Mucosa of descending colon (tissue), 3 donors: ENCODE results near the gene A2M. TPM values are rescaled to one million over a fixed set of nuclear protein-coding genes. Genes with fewer than 3 reads are reported as not detected.

Experiments used
- ATAC-seq: fragments of 200-7000 bp; cut with Tn5 transposase; one replicate; pipeline ENCODE4 v1.9.1; 2020; ENCODE audit warnings: mild to moderate bottlenecking, moderate library complexity
- DNase-seq, 3 donors: peaks; one replicate each; pipeline ENCODE4 v3.0.0-alpha.2; 2020
- H3K36me3 ChIP-seq: fragments of 200-600 bp; one replicate; pipeline ENCODE4 v1.8.0; 2021; ENCODE audit warnings: low read depth, mild to moderate bottlenecking
- H3K4me1 ChIP-seq: fragments of 200-600 bp; one replicate; pipeline ENCODE4 v1.8.0; 2021; ENCODE audit warnings: low read depth, mild to moderate bottlenecking
- H3K4me3 ChIP-seq: fragments of 200-600 bp; one replicate; pipeline ENCODE4 v1.8.0; 2021; ENCODE audit warnings: mild to moderate bottlenecking
- H3K9me3 ChIP-seq: fragments of 200-600 bp; one replicate; pipeline ENCODE4 v1.8.0; 2021; ENCODE audit warnings: mild to moderate bottlenecking
- intact Hi-C, 2 donors: fragments of 100-400 bp; cut with DNase I in 1 of 2; cut with micrococcal nuclease in 1 of 2; formaldehyde crosslinking; loops; one replicate each; pipeline versions ENCODE4 v1.11.0 to v1.11.1; 2022; cut with DNase I, micrococcal nuclease
- total RNA-seq, 3 donors: library from RNA; stranded (reverse); fragmentation: NEBNext Ultra II Directional in 2 of 3; extraction: Animal tissue kit (Norgen Biotek cat#: 25700) in 2 of 3; gene quantifications; one replicate each; pipeline versions ENCODE4 v1.2.1 to v1.2.4, GENCODE V29; 2021 to 2023
- TF ChIP-seq, protein P1 (sequence below): fragments of 200-600 bp; IDR thresholded peaks from one replicate; pipeline ENCODE4 v1.8.0; 2022; ENCODE audit warnings: antibody characterized with exemption, mild to moderate bottlenecking
- donor health status: DM: no; HTN: no; CAD: no; lungs with moderate emphysema.
- donor health status: DM: no; HTN: no; CAD: no.
- donor health status: DM: no; HTN: yes; CAD: no.

Gene A2M
- total RNA-seq, 3 donors from 2014 or later: 83.5 to 223 (median 165) TPM

DNA sequence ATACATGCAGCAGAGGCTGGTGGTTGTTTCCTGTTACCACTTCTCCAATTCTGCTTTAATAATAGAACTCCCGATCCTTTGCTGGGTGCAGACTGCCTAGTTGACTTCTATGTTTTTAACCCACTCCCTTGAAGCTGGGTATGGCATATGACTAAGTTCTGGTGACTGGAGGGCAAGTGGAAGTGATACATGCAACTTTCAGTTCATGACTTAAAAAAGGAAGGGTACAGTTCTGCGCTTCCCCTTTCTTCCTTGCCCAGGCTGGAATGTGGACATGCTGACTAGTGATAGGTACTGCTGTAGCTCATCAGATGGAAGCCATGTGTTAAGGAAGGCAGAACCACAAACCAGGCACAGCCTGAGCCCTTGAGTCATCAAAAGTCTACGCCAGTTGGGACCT, 2.4 kb upstream of the A2M start:
- Histone ChIP-seq H3K36me3 (no peaks in the 10 kb centered on the region), H3K4me1 (no peaks in the 10 kb centered on the region), H3K9me3 (no peaks in the 10 kb centered on the region), H3K4me3 (no peak overlapping the region)
- TF ChIP-seq, protein P1, sequence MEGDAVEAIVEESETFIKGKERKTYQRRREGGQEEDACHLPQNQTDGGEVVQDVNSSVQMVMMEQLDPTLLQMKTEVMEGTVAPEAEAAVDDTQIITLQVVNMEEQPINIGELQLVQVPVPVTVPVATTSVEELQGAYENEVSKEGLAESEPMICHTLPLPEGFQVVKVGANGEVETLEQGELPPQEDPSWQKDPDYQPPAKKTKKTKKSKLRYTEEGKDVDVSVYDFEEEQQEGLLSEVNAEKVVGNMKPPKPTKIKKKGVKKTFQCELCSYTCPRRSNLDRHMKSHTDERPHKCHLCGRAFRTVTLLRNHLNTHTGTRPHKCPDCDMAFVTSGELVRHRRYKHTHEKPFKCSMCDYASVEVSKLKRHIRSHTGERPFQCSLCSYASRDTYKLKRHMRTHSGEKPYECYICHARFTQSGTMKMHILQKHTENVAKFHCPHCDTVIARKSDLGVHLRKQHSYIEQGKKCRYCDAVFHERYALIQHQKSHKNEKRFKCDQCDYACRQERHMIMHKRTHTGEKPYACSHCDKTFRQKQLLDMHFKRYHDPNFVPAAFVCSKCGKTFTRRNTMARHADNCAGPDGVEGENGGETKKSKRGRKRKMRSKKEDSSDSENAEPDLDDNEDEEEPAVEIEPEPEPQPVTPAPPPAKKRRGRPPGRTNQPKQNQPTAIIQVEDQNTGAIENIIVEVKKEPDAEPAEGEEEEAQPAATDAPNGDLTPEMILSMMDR: no peak
- no peak for DNase-seq
- ATAC-seq: peak; percentile 64
- intact Hi-C loops: no loop called here

DNA sequence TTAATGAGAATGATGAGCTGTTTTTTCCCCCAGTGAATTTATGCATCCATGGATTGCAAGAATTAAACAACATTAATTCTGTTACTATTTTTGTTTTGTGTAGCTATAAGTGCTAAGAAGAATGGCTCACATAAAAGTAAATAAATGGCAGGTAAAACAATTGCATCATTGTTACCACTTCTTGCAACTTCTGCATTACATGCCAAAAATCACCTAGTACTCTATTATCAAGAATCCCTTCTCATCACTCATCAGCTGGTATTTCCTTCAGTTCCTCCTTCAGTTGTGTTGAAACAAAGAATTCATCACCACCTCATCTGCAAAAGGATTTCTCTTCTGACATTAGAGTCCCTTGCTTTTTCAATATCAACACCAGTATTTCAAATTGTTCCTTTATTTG, 773 bp downstream of the A2M start:
- Histone ChIP-seq H3K9me3 (no peaks in the 10 kb centered on the region), H3K4me3 (no peak overlapping the region), H3K4me1 (no peaks in the 10 kb centered on the region), H3K36me3 (no peaks in the 10 kb centered on the region)
- intact Hi-C loops: no loop called here
- TF ChIP-seq, protein P1: no peak
- no peak for ATAC-seq
- DNase-seq: no peak

DNA sequence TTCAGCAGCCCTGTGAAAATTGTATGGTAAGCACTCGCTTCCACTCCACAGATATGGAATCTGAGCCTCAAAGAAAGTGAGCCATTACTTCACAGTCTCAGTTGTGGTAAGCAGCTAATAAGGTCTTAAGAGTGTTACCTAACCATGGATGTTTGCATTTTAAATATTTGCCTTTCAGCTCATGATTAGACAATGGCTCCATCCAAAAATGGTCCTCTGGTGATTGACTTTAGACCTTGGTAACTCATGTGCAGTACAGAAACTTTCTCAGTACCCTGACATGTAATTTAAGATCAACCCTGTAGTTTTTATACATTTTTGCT, 1.8 kb downstream of the A2M start:
- ATAC-seq (no peak), DNase-seq (no peak)
- H3K36me3 ChIP-seq: no peaks in the 10 kb centered on the region
- intact Hi-C loops: no loop called here
- no peaks in the 10 kb centered on the region for H3K4me1 ChIP-seq
- H3K4me3 ChIP-seq: no peak overlapping the region
- TF ChIP-seq, protein P1: no peak
- H3K9me3 ChIP-seq: no peaks in the 10 kb centered on the region

DNA sequence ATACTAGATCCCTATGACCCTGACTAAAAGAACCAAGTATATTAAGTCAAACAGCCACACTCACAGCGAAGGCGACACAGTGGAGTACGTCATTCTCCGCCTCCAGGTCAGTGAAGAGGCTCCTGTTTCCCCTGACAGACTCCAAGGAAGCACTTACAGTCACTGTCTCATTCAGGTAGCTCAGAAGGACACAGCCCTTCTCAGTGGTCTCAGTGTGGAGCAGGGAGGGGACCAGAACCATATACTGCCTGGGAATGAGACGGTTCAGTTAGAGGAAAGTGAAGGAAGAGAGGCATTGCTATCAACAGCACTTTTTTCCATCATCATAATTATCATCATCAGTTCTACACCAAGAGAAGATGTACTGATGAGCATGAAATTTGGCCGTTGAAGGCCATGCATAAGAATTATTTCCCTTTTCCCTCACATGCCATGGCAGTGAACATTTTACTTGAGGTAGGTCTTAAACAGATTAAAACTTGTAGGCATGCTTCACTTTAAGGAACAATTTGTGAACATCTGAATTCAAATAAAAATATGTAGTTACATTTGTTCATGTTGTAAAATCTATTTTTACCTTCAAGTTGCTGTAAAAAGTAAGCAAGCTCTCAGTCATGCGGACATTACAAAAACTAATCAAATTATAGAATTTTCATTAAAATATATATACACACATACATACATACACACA, 2.3 kb downstream of the A2M start:
- ATAC-seq (no peak), DNase-seq (no peak)
- Histone ChIP-seq H3K9me3 (no peaks in the 10 kb centered on the region), H3K4me1 (no peaks in the 10 kb centered on the region), H3K4me3 (no peak overlapping the region), H3K36me3 (no peaks in the 10 kb centered on the region)
- intact Hi-C loops: no loop called here
- TF ChIP-seq, protein P1: no peak

DNA sequence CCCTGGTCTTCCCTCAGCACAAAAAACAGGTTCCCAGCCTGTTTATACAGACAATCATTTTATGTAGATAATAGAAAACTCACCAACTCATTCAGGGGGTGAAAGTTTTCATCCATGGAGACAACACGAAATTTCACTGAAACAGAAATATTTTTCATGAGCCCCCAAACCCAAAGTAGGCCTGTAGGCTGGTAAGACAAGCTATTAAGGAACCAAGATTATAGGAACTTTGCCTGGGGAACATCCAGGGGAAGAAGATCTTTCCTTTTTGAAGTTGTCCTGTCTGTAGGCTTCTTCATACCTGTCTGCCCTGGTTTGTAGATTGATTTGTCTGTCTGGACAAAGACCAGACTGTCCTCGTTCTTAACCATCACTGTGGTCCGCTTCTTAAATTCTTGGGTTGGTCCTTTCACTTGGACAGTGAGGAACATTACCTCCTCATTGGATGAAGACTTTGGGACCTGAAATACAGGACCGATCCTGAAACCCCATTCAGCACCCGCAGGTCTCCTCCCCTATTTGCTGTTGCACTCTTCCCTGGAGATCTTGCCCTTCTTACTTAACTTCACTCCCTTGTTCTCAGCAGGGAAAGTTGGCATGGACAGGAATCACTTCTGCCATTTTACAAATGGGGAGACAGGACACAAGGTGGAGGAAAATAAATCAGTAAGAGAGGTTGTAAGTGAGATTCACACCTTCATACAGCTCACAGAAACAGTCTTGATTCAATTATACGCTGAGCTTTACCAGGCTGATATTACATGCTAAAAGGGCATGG, 3.5 kb downstream of the A2M start:
- intact Hi-C loops: no loop called here

More for the DNA sequence above, 3.5 kb downstream of the A2M start:
- ATAC-seq: no peak
- H3K4me1 ChIP-seq: no peaks in the 10 kb centered on the region
- TF ChIP-seq, protein P1: no peak
- H3K36me3 ChIP-seq: no peaks in the 10 kb centered on the region
- H3K9me3 ChIP-seq: no peaks in the 10 kb centered on the region
- DNase-seq: no peak
- no peak overlapping the region for H3K4me3 ChIP-seq
